Osteocyte (in vitro differentiated cells): ENCODE results near the gene DDX5. TPM values are rescaled to one million over a fixed set of nuclear protein-coding genes. Genes with fewer than 3 reads are reported as not detected.
"Not testable (repeated sequence)": the region's sequence is repeated elsewhere in the genome, so short reads cannot be mapped to it uniquely, and the experiment has no call there.

Source experiments
- DNase-seq: peaks from one replicate; pipeline ENCODE4 v3.0.0; 2021; ENCODE audit warnings: mixed read lengths; ENCODE audit not compliant: unreplicated experiment; ENCODE audit errors: extremely low spot score
- H3K27ac Mint-ChIP-seq: one replicate; pipeline ENCODE4 v1.8.0; 2021; ENCODE audit warnings: mild to moderate bottlenecking, mixed read lengths; ENCODE audit not compliant: unreplicated experiment
- H3K27me3 Mint-ChIP-seq: one replicate; pipeline ENCODE4 v1.8.0; 2021; ENCODE audit warnings: mixed read lengths; ENCODE audit not compliant: unreplicated experiment
- H3K36me3 Mint-ChIP-seq: one replicate; pipeline ENCODE4 v1.8.0; 2021; ENCODE audit warnings: mixed read lengths; ENCODE audit not compliant: unreplicated experiment
- H3K4me1 Mint-ChIP-seq: one replicate; pipeline ENCODE4 v1.8.0; 2021; ENCODE audit warnings: mixed read lengths; ENCODE audit not compliant: unreplicated experiment
- H3K4me3 Mint-ChIP-seq: one replicate; pipeline ENCODE4 v1.8.0; 2021; ENCODE audit warnings: mild to moderate bottlenecking, moderate library complexity, mixed read lengths; ENCODE audit not compliant: unreplicated experiment
- H3K9me3 Mint-ChIP-seq: one replicate; pipeline ENCODE4 v1.8.0; 2021; ENCODE audit warnings: mixed read lengths; ENCODE audit not compliant: unreplicated experiment
- total RNA-seq: library from RNA; stranded (reverse); gene quantifications from 2 replicates; pipeline ENCODE4 v1.2.1, GENCODE V29; 2021
- TF ChIP-seq, protein P1 (sequence below): fragments of 200-600 bp; sonication (generic); IDR thresholded peaks from 2 replicates; pipeline ENCODE4 v1.5.0; 2021; ENCODE audit warnings: antibody characterized with exemption, mild to moderate bottlenecking, moderate library complexity

The DDX5 gene
- total RNA-seq, 1 donor from 2014 or later: 816 TPM

DNA sequence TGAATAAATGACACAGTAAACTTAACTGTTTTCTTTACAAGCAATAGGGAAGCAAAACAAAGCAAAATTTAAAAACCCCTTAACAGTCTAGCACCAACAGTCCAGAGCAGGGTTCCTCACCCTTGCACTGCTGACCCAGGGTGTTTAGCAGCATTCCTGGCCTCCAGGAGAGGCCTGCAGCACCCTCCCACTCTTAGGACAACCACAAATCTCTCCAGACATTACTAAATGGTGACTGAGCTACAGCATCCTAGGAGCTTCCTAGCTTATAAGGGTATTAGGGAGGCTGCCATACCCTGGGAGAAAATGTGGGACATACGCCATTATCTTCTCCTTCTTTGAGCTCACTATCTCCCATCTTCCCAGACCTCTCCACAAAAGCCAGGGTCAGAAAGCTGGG is 25.1 kb downstream of the DDX5 start:
- no peak for DNase-seq
- no peaks in the 10 kb centered on the region for H3K4me1 Mint-ChIP-seq
- TF ChIP-seq, protein P1, sequence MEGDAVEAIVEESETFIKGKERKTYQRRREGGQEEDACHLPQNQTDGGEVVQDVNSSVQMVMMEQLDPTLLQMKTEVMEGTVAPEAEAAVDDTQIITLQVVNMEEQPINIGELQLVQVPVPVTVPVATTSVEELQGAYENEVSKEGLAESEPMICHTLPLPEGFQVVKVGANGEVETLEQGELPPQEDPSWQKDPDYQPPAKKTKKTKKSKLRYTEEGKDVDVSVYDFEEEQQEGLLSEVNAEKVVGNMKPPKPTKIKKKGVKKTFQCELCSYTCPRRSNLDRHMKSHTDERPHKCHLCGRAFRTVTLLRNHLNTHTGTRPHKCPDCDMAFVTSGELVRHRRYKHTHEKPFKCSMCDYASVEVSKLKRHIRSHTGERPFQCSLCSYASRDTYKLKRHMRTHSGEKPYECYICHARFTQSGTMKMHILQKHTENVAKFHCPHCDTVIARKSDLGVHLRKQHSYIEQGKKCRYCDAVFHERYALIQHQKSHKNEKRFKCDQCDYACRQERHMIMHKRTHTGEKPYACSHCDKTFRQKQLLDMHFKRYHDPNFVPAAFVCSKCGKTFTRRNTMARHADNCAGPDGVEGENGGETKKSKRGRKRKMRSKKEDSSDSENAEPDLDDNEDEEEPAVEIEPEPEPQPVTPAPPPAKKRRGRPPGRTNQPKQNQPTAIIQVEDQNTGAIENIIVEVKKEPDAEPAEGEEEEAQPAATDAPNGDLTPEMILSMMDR: no peak
- H3K27me3 Mint-ChIP-seq: no peaks in the 10 kb centered on the region
- no peak overlapping the region for H3K27ac Mint-ChIP-seq
- no peaks in the 10 kb centered on the region for H3K9me3 Mint-ChIP-seq
- peaks cover 36% of the 10 kb centered on the region for H3K36me3 Mint-ChIP-seq
- no peak overlapping the region for H3K4me3 Mint-ChIP-seq

GRCh38 chr17:64477849-64478248 is 28.2 kb downstream of the DDX5 start:
- no peaks in the 10 kb centered on the region for H3K27me3 Mint-ChIP-seq
- no peaks in the 10 kb centered on the region for H3K4me1 Mint-ChIP-seq
- H3K36me3 Mint-ChIP-seq: peaks cover 13% of the 10 kb centered on the region
- H3K9me3 Mint-ChIP-seq: no peaks in the 10 kb centered on the region
- DNase-seq: no peak
- TF ChIP-seq, protein P1: no peak
- no peak overlapping the region for H3K27ac Mint-ChIP-seq
- H3K4me3 Mint-ChIP-seq: no peak overlapping the region

GRCh38 chr17:64472564-64472963 is 33.5 kb downstream of the DDX5 start:
- TF ChIP-seq, protein P1: no peak

GRCh38 chr17:64471440-64471839 is 34.6 kb downstream of the DDX5 start:
- peaks cover 3% of the 10 kb centered on the region for H3K27me3 Mint-ChIP-seq
- H3K4me3 Mint-ChIP-seq: no peak overlapping the region

More at GRCh38 chr17:64472564-64472963, 33.5 kb downstream of the DDX5 start:
- DNase-seq: no peak
- Mint-ChIP-seq H3K9me3 (no peaks in the 10 kb centered on the region), H3K4me1 (no peaks in the 10 kb centered on the region), H3K4me3 (no peak overlapping the region), H3K27ac (no peak overlapping the region), H3K36me3 (peaks cover 2% of the 10 kb centered on the region), H3K27me3 (no peaks in the 10 kb centered on the region)

DNA sequence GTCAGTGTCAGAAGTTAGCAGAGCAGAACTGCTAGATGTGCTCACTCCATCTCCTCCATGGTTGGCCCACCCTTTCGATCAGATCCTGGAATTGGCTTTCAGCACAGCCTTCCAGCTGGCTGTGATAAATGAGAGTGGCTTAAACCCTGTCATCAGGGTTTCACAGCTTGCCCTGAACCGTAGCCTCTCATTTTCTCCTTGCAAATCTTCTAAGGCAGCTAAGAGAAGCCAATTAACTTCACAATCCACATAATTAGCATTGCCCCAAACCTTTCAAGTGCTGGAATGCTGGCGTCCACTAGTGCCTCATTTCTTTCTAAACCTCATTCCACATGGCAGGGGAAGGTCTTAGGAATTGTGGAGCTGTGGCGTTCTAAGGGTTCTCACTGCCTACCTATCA is 35.5 kb downstream of the DDX5 start:
- Mint-ChIP-seq H3K4me3 (no peak overlapping the region), H3K27me3 (peaks cover 6% of the 10 kb centered on the region), H3K9me3 (no peaks in the 10 kb centered on the region), H3K27ac (no peak overlapping the region), H3K4me1 (no peaks in the 10 kb centered on the region), H3K36me3 (no peaks in the 10 kb centered on the region)
- TF ChIP-seq, protein P1: no peak
- DNase-seq: no peak

More at GRCh38 chr17:64471440-64471839, 34.6 kb downstream of the DDX5 start:
- no peak for DNase-seq
- TF ChIP-seq, protein P1: no peak
- no peaks in the 10 kb centered on the region for H3K36me3 Mint-ChIP-seq
- H3K9me3 Mint-ChIP-seq: no peaks in the 10 kb centered on the region
- no peaks in the 10 kb centered on the region for H3K4me1 Mint-ChIP-seq
- no peak overlapping the region for H3K27ac Mint-ChIP-seq

DNA sequence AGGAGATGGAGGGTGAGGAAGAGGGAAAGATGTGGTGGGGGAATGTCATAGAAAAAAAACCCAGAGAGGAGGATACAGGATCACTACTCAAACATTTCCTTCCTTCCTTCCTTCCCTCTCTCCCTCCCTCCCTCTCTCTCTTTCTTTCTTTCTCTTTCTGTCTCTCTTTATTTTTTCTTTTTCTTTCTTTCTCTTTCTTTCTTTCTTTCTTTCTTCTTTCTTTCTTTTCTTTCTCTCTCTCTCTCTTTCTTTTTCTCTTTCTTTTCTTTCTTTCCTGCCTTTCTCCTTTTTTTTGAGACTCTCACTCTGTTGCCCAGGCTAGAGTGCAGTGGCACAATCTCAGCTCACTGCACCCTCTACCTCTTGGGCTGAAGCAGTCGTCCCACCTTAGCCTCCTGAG is 39.3 kb downstream of the DDX5 start:
- not testable (repeated sequence) for H3K27ac Mint-ChIP-seq, DNase-seq, H3K36me3 Mint-ChIP-seq, H3K4me3 Mint-ChIP-seq, H3K4me1 Mint-ChIP-seq, H3K27me3 Mint-ChIP-seq, H3K9me3 Mint-ChIP-seq
